ENCODE measurements around the gene HDAC4. TPM values are rescaled to one million over a fixed set of nuclear protein-coding genes. Genes with fewer than 3 reads are reported as not detected.

HDAC4 gene
- polyA plus RNA-seq, 3 donors, result 4.4 to 10.9 (median 5.6) TPM

DNA sequence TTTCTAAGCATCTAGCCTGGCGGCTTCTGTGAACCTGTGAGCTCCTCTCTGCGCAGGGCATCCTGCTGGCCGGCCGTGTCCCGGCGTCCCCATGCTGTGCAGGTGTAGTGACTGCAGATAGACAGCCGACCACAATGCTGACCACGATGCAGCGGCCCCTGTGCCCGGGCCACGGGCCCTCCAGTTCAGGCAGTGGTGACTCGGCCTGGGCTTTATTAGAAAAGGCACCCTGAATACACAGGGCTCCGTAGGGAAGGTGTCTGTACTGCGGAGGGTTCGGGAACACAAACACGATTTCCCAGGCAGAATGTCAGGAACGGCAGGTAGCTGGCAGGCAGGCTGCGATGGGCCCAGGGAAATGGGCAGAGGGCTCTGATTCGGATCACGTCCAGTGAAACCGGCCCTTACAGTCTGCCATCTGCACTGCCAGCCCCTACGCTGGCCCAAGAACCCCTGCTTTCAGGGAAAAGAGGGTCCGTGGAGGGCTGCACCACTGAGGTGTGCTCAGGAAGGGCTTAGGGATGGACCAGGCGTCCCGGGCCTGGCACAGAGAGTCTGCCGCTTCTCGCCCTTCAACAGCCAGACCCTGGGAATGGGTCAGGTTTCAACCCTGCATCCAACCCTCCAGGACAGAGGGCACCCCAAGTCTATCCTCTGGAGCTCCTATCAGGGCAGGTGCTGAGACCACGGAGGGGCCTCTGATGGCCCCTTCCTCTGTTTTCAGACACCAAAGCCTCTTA is 196.5 kb downstream of the HDAC4 start:
- no peak overlapping the region for H3K27ac ChIP-seq (ENCODE audit: low read depth, low read length)
- WGBS, 3 donors, result 94 to 96% (median 95%) methylated on average over 28 of the region's 28 CpGs

- 87 to 93% (median 89%) methylated on average over 14 of the region's 14 CpGs for WGBS, 3 donors
- no peak overlapping the region for H3K27ac ChIP-seq (ENCODE audit: low read depth, low read length)
These were observed 197.2 kb downstream of the HDAC4 start for GRCh38 chr2:239203443-239204135.

DNA sequence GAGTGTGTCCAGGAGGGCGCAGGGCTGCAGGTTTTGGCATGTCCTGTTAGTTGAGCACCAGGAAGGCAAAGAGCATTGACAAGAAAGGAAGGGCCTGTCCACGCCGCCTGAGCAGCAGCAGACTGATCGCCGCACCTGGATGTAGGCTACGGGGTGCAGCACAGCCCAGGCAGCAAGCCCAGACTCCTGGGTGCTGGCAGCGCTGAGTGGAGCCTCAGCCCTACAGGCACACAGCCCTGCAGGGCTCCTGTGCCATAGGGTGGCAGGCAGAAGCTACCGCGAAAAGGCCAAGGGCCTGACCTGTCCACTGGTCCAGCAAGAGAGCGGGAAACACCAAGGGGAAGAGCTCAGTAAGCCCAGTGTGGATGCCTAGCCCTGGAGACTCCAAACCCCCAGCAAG is 198.0 kb downstream of the HDAC4 start:
- WGBS, 3 donors, result 98% methylated on average over 10 of the region's 10 CpGs
- no peak overlapping the region for H3K27ac ChIP-seq (ENCODE audit: low read depth, low read length)

DNA sequence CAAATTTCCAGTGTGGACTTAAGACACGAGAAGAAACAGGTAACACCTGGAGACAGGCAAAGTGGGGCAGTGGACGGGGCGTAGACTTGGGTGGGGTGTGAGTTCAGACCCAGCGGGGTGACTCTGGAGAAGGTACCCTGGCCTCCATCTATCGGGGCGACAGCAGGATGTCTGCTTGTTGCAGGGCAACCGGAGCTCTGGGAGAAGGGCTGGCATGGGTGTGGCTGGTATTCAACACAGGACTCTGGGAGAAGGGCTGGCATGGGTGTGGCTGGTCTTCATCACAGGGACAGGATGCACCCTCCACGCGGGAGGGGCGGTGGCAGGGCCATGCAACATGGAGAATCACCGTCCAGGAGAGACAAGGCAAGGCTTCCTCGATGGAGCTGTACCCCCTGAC is 198.5 kb downstream of the HDAC4 start:
- 90 to 97% (median 92%) methylated on average over 12 of the region's 12 CpGs for WGBS, 3 donors
- no peak overlapping the region for H3K27ac ChIP-seq (ENCODE audit: low read depth, low read length)

DNA sequence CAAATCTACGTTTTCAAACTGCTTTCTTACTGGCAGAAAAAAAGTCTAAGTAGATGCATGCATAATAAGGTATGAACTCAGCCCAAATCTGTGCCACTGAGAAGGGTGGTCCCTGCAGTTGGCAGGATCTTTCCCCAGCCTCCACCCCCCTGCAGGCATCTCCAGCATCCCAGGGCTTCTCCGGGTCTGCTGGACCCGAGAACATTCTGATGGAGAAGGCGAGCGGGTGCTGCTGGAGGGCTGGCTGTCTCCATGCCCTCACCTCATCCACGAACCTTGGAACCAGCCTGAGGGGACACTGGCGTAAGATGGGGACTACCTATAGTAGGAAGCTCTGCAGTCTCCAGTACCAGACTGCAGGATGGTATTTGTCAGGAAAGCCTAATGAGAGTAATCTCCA is 198.9 kb downstream of the HDAC4 start:
- no peak overlapping the region for H3K27ac ChIP-seq (ENCODE audit: low read depth, low read length)
- WGBS, 3 donors, result 90% methylated on average over 7 of the region's 7 CpGs

DNA sequence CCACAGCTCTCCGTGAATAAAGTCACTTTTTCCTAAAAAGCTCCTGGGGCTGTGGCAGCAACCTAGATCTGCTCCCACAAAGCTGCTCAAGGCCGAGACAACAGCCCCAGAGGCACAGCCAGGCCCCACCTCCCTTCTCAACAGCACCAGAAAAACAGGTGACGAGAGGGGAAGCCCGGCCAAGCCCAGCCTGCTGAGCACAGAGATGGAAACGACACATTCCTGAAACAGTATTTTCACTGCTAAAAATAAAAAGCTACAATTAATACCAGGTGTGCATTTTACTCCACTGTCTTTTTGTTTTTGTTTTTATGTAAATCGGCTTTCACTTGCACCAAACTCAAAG is 199.3 kb downstream of the HDAC4 start:
- H3K27ac ChIP-seq (ENCODE audit: low read depth, low read length), result no peak overlapping the region
- 53 to 75% (median 57%) methylated on average over 6 of the region's 6 CpGs for WGBS, 3 donors

DNA sequence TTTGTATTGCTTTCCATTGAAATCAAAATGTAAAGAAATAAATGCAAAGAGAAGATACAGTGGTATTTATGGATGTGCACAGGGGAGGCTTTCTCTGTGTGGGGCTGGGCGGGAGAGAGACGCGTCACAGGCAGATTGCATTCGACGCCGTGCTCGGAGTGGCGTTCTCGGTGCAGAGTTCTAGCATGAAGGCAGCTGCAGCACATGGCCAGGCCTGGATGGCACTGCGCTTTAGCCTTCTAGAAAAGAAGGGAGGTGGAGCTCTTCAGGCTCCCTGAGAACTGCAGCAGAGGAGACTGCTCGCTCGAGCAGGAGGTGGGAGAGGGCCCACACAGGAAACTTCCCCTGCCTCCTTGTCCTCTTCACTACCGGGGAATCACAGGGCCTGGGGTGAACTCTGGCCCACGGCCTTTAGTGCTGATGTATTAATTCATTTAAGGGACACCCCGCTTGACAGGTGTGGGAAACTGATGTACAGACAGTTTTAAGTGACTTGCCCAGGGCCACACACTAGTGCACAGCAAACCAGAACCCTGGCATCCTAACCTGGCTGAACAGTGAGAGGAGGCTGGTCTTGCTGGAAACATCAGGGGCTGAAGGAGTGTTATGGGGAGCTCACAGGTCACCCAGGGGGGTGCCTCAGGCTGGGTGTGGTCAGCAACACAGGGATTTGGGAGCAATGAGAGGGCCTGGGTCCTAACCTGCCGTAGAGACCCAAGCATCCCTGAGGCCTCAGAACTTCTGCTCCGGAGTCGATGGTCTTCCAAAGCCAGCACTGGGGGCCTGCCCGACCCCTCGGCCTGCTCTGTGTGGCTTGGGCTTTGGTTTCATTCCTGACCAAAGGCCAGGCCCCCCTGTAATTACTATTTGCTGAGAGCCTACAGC is 199.9 kb downstream of the HDAC4 start:
- 87 to 88% (median 88%) methylated on average over 20 of the region's 20 CpGs for WGBS, 3 donors
- no peak overlapping the region for H3K27ac ChIP-seq (ENCODE audit: low read depth, low read length)

- WGBS, 3 donors, result 72 to 79% (median 77%) methylated on average over 20 to 21 of the region's 21 CpGs
- no peak overlapping the region for H3K27ac ChIP-seq (ENCODE audit: low read depth, low read length)
These were observed 201.6 kb downstream of the HDAC4 start for GRCh38 chr2:239199041-239199768.

DNA sequence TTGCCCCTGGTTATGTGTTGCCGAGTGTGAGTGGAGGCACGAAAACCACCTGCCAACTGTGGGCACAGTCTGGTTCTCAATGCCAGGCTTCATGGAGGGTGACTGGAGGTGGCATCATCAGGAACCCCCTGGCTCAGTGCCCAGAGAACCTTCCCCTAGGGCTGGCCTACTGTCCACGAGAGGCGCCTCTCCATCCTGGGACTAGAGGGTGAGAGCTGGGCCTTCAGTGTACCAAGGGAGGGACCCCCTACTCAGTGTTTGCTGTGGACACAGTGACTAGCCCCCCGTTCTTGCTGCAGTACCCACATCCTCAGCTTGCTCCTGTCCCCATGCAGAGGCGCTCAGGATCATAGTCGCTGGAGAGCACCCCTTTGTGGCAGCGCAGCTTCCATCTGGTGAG is 202.6 kb downstream of the HDAC4 start:
- WGBS, 3 donors, result 89 to 96% (median 89%) methylated on average over 8 of the region's 8 CpGs
- H3K27ac ChIP-seq (ENCODE audit: low read depth, low read length), result no peak overlapping the region

- WGBS, 3 donors, result 92 to 96% (median 96%) methylated on average over 19 of the region's 19 CpGs
- no peak overlapping the region for H3K27ac ChIP-seq (ENCODE audit: low read depth, low read length)
These were observed 203.7 kb downstream of the HDAC4 start for GRCh38 chr2:239197146-239197545.

- 92 to 96% (median 93%) methylated on average over 15 to 17 of the region's 17 CpGs for WGBS, 3 donors
- H3K27ac ChIP-seq (ENCODE audit: low read depth, low read length), result no peak overlapping the region
These were observed 204.3 kb downstream of the HDAC4 start for GRCh38 chr2:239196474-239197021.

DNA sequence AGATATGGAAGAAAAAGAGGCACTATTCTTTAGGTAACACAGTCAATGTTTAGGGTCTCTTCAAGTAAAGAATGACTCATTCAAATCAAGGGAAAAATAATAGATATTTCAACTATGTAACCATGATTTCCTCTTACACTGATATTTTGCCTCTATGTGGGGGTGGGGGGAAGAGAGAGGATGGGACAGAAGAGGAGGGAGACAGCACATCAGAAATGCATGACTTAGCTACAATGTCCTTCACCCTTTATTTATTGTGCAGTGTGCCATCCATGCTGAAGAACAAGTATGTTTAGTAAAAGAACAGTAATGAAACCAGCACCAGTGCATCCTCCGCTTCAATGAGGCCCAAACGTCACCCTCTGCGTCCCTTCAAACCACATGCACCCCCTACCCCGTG is 204.8 kb downstream of the HDAC4 start:
- H3K27ac ChIP-seq (ENCODE audit: low read depth, low read length), result no peak overlapping the region
- 80 to 85% (median 83%) methylated on average over 4 of the region's 4 CpGs for WGBS, 3 donors

- WGBS, 3 donors, result 78 to 88% (median 87%) methylated on average over 15 of the region's 15 CpGs
- H3K27ac ChIP-seq (ENCODE audit: low read depth, low read length), result no peak overlapping the region
These were observed 205.4 kb downstream of the HDAC4 start for GRCh38 chr2:239195318-239195871.

DNA sequence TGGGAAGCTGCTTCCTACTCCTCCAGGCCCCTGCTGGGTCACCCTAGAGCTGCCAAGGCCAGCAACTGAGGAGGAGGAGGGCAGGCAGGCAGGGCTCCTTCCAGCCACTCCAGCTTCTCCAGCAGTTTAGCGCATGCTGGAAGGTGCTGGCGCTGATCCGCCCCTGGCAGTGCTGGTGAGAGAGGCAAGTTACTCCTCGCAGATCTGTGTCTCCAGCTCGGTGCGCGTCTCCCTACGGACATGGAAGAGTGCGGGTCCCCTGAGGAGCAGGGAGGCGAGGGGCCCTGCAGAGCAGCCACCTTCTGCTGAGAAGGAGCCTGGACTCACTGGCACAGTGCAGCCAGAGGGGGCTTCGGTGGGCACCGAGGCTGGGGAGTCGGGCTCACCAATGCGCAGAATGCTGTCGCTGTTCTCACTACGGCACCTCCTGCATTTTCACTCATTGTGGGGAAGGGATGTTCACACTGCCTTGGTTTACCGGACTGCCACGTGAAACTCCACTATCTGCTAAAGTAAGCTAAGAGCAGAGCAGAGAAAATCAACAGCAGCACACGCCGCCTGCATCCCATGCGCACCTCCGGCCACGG is 206.0 kb downstream of the HDAC4 start:
- no peak overlapping the region for H3K27ac ChIP-seq (ENCODE audit: low read depth, low read length)
- WGBS, 3 donors, result 93 to 97% (median 96%) methylated on average over 23 of the region's 23 CpGs

- no peak overlapping the region for H3K27ac ChIP-seq (ENCODE audit: low read depth, low read length)
- 87 to 92% (median 90%) methylated on average over 17 of the region's 17 CpGs for WGBS, 3 donors
These were observed 206.7 kb downstream of the HDAC4 start for GRCh38 chr2:239193925-239194677.

DNA sequence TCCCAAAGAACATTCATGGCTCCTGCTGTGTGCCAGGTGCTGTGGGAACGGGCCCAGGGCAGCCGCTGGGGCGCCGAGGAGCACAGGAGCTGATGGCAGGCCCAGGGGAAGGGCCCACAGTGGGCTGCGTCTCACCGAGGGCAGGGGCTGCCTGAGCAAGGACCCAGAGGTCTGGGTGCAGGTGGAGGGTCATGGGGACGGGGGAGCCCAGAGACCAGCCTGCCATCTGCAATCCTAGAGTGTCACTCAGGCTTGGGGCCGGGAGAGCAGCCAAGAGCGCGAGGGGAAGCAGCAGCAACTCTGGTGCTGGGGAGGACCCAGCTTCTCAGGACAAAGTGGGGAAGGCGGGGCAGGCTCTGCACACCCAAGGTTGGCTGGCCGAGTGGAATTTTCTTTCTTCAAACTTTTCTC is 207.4 kb downstream of the HDAC4 start:
- 84 to 89% (median 88%) methylated on average over 12 of the region's 12 CpGs for WGBS, 3 donors
- H3K27ac ChIP-seq (ENCODE audit: low read depth, low read length), result no peak overlapping the region

DNA sequence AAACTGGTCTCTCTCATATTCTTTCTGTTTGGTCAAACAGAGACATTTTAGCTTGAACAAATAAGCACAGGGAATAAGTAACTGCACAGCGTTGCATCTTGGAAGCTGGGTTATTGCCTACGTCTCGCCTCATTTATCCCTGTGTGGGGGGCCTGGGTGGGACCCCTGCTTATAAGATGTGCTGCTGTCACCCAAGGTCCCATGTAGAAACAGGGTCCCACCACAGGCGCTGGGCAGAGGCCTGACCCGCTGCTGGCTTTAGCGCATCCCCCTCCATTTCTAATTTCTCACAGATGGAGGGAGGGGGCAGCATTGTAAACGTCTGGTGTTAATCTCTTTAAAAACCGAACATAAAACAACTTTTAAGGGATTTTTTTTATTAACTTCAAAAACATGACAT is 207.8 kb downstream of the HDAC4 start:
- no peak overlapping the region for H3K27ac ChIP-seq (ENCODE audit: low read depth, low read length)
- 86 to 93% (median 88%) methylated on average over 8 of the region's 8 CpGs for WGBS, 3 donors
